Suppressor macrophage treated with lipopolysaccharide for 4 hours (primary cell): ENCODE measurements around the gene PTMS.
"Not testable (repeated sequence)": the region's sequence is repeated elsewhere in the genome, so short reads cannot be mapped to it uniquely, and the experiment has no call there.

Experiments
- DNase-seq: peaks from one replicate; pipeline ENCODE4 v3.0.0-alpha.2; 2020

PTMS gene, protein sequence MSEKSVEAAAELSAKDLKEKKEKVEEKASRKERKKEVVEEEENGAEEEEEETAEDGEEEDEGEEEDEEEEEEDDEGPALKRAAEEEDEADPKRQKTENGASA

DNA sequence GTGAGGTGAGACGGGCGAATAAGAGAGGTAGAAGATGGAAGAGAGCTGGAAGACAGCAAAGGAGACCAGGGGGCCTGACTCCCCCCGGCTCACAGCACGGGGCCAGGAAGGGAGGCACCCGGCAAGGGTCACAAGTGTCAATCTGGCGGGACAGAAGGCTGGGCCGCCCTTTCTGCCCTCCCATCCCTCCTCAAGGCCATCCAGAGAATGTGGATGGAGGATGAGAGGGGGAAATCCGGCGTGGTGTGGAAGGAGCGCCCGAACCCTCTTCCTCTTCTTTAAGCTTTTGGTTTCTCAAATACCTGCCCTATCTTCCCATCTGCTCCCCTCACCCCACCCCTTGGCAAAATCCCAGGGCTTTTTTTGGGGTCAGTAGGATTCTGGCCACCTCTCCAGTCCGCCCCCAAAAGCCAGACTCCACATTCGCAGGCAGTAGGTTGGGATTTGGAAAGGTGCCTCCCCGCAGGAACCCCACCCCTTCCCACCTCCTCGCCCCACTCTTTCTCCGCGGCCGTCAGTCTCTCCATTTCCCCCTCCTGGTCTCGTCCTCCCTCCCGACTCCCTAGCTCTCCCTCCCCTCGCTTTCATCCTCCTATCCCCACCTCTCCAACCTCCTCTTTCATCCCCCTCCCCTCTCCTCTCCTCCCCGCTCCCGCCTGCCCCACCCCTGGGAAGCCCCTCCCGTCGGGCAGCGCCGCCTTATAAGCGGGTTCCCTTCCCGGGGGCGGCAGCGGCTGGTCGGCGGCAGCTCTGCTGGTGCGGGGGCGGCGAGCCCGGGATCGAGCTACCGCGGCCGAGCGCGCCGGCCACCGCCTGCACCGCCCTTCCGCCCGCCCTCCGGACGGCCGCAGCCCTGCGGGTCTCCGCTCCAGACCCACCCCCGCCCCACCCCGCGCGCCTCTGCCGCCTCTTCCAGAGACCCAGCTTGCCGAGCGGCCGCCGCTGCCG is at the start of gene PTMS:
Gene PTMS (plus strand): TSS at position 730 of the 948 bp plus-strand sequence. CDS start 343 bp downstream, outside the sequence.
- DNase-seq = peak; percentile 35

DNA sequence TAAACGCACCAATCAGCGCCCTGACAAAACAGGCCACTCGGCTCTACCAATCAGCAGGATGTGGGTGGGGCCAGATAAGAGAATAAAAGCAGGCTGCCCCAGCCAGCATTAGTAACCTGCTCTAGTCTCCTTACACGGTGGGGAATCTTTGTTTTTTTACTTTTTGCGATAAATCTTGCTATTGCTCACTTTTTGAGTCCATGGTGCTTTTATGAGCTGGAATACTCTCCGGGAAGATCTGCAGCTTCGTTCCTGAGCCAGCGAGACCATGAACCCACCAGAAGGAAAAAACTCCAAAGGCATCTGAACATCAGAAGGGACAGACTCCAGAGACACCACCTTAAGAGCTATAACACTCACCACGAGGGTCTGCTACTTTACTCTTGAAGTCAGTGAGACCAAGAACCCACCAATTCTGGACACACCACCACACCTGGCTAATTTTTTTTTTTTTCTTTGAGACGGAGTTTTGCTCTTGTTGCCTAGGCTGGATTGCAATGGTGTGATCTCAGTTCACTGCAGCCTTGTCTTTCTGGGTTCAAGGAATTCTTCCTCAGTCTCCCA is 49.2 kb upstream of the PTMS start:
- no peak for DNase-seq

- DNase-seq = no peak
Measured at GRCh38 chr12:6722863-6723262, 43.3 kb upstream of the PTMS start.

- peak; percentile 98 for DNase-seq
Measured at GRCh38 chr12:6723607-6724408, 42.4 kb upstream of the PTMS start, which contains the start of gene COPS7A. COPS7A (plus strand) TSS chr12:6724046; CDS start chr12:6724657, 611 bp downstream.

DNA sequence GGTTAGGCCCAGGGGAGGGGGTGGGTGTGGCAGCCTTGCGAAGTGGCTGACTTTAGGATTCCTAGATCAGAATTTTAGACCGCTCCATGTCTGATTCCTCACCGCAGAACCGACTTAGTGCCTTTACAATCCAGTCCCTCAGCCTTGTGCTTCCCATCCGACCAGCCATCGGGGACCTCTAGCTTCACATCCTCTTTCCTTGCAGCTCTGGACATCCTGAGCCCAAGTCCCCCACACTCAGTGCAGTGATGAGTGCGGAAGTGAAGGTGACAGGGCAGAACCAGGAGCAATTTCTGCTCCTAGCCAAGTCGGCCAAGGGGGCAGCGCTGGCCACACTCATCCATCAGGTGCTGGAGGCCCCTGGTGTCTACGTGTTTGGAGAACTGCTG is 41.8 kb upstream of the PTMS start:
- peak; percentile 53 for DNase-seq

- no peak for DNase-seq
Measured at GRCh38 chr12:6725350-6725749, 40.8 kb upstream of the PTMS start.

- DNase-seq = no peak
Measured at GRCh38 chr12:6729186-6729585, 37.0 kb upstream of the PTMS start.

- DNase-seq = no peak
Measured at GRCh38 chr12:6730169-6730568, 36.0 kb upstream of the PTMS start.

DNA sequence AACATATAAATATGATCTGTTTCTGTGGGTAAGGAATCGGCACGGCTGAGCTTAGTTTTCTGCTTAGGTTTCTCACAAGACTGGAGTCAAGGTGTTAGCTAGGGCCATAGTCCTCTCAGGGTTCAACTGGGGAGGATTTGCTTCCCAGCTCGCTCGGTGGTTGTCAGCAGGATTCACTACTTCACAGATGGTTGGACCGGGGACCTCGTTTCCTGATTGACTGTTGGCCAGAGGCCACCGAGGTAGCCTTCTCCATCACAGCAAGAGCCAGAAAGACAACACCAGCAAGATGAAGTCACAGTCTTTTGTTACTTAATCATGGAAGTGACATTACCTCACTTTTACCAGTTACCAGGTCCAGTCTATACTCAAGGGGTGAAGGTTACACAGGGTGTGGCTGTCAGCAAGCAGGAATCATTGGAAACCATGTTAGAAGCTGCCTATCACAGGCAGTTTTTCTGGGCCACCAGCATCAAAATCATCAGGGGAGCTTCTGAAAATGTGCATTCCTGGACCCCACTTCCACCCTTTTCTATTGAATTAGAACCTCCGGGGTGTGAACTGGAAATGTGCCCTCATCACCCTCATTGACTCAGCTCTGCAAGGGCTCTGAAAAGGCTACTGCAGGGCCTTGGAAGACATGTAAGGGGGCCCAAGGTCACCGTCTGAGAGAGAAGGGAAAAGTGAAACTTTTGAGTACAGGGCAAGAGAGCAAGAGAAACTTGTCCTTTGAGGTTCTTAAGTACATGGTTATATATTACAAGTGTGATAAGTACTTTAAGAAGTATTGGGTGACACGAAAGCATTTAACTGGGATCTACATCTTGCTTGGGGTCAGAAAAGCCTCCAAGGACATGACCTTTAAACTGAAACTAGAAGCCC is 31.4 kb upstream of the PTMS start:
- no peak for DNase-seq

- DNase-seq = peak; percentile 62
Measured at GRCh38 chr12:6735448-6736191, 30.5 kb upstream of the PTMS start.

- DNase-seq = no peak
Measured at GRCh38 chr12:6736754-6737153, 29.4 kb upstream of the PTMS start.

- DNase-seq = not testable (repeated sequence)
Measured at GRCh38 chr12:6742080-6742479, 24.1 kb upstream of the PTMS start.

- peak; percentile 56 for DNase-seq
Measured at GRCh38 chr12:6742834-6743233, 23.3 kb upstream of the PTMS start.

- DNase-seq = peak; percentile 57
Measured at GRCh38 chr12:6743300-6743699, 22.9 kb upstream of the PTMS start.

GRCh38 chr12:6745741-6746525 is 20.2 kb upstream of the PTMS start:
- DNase-seq = peak; percentile 81

DNA sequence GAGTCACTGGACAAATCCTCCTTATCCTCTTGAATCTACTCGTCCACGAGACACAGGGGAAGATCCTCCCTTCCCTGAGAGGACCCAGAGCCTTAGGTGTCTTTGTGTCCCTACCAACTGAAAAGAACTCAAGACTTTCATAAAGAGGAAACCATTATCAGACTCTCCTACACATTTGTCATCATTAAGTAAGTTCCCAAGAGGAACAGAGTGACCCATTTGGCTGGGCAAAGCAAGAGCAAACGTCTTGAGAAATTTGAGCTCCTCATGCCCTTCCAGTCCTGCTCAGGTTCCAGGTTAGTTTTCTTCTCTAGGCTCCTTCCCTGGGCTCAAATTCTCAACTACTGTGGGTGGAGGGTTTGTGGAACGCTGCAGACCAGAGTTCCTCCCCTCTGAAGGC is 18.9 kb upstream of the PTMS start:
- DNase-seq = peak; percentile 18

DNA sequence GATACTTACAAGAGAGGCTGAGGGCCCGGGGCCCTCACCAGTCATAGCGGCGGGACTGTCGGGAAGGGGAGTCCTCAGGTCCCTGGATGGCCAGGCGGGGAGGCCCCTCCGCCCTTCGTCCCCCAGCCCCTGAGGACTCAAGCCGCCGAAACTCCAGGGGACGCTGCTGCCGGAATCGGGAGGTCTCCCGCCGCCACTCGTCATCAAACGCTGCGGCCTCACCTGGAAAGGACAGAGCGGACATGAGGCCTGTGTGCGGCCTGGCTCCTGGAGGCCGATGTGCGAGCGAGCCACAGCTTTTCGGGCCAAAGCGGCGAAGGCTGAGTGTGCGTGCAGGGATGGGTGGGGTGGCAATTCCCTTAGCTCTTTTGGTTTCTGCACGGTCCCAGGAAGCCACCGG is 17.4 kb upstream of the PTMS start:
- DNase-seq = no peak

GRCh38 chr12:6750506-6750905 is 15.7 kb upstream of the PTMS start:
- no peak for DNase-seq

DNA sequence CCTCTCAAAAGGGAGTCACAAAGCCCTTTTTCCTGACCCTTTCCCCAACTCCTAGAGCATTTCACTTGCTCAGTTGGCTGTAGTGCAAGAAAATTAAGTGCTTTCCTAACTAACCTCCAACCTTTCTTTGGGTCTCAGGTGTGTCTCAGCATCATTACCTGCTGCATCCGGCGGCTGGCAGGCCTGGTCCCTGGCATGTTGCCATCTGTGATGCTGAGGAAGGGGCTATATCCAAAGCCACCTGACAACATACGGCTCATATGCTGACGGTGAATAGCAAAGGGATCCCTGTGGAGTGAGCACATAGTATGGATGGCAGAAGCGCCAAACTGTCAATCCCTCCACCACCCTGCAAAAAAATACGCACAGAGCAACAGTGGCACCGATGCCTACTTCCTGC is 14.4 kb upstream of the PTMS start:
- DNase-seq = no peak

- DNase-seq = no peak
Measured at GRCh38 chr12:6752167-6752920, 13.8 kb upstream of the PTMS start.
